VCaP (cell line): ENCODE results near the gene NFKB1.

Experiments
- H3K27ac ChIP-seq: fragments of 450-650 bp; 2 replicates; pipeline ENCODE4 v1.5.1; 2017
- TF ChIP-seq, protein P1 (sequence below): fragments of 450-650 bp; conservative IDR thresholded peaks from 2 replicates; pipeline ENCODE4 v1.5.1; 2017; ENCODE audit warnings: mild to moderate bottlenecking, moderate library complexity

NFKB1 gene

DNA sequence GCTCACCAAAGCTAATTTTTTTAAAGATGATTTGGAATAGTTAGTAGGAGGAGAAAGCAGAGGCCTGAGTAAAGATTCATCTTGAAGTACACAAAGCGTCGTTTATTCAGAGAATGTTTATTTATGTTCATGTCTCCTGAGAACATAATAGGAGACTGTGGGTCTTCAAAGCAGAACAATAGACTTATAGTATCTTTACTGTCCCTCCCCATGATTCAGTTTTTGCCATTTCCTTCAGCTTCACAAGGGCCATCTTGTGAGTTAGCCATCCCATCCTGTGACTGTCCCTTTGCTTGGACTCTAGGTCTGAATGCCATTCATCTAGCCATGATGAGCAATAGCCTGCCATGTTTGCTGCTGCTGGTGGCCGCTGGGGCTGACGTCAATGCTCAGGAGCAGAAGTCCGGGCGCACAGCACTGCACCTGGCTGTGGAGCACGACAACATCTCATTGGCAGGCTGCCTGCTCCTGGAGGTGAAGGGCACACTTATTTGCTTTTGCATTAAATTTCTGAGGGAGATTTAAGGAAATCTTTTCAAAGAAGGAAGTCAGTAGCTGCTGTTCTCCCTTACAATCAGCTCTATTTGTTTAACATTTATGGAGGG is 105.8 kb downstream of the NFKB1 start:
- TF ChIP-seq, protein P1, sequence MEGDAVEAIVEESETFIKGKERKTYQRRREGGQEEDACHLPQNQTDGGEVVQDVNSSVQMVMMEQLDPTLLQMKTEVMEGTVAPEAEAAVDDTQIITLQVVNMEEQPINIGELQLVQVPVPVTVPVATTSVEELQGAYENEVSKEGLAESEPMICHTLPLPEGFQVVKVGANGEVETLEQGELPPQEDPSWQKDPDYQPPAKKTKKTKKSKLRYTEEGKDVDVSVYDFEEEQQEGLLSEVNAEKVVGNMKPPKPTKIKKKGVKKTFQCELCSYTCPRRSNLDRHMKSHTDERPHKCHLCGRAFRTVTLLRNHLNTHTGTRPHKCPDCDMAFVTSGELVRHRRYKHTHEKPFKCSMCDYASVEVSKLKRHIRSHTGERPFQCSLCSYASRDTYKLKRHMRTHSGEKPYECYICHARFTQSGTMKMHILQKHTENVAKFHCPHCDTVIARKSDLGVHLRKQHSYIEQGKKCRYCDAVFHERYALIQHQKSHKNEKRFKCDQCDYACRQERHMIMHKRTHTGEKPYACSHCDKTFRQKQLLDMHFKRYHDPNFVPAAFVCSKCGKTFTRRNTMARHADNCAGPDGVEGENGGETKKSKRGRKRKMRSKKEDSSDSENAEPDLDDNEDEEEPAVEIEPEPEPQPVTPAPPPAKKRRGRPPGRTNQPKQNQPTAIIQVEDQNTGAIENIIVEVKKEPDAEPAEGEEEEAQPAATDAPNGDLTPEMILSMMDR = no peak
- H3K27ac ChIP-seq = no peak overlapping the region

DNA sequence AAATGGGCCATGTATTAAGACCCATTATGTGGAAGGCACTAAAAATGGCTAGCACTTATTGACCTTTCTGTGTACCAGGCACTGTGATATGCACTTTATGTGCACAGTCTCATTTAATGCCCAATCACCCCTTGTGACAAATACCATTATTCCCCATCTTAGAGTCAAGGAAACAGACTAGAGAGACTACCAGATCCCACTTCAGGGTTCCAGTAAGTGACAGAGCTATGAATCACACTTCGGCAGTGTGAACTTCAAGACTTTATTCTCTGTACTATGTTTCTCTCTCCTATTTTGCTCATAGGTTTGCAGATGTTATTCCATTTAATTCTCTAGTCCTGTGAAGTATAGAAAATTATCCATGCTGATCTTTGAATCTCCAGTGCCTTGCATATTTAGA is 107.0 kb downstream of the NFKB1 start:
- TF ChIP-seq, protein P1 = no peak
- H3K27ac ChIP-seq = no peak overlapping the region

DNA sequence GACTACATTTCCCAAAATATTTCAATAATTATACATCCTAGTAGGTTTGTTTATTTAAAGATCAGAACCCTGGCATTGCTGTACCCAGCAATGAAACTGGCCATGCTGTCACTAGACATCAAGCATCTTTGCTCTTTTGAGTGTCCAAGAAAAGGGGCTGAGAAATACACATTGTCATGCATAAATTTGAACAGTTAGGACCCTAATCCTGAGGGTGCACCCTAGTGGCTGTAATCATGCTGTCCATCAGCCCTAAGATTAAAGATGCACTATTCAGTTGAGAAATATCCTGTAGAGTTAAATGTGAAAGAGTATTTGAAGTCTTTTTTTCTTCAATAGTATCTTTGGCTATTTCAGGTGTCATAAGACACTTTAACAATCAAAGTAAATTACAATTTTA is 108.8 kb downstream of the NFKB1 start:
- no peak overlapping the region for H3K27ac ChIP-seq
- TF ChIP-seq, protein P1 = peak; percentile 68

DNA sequence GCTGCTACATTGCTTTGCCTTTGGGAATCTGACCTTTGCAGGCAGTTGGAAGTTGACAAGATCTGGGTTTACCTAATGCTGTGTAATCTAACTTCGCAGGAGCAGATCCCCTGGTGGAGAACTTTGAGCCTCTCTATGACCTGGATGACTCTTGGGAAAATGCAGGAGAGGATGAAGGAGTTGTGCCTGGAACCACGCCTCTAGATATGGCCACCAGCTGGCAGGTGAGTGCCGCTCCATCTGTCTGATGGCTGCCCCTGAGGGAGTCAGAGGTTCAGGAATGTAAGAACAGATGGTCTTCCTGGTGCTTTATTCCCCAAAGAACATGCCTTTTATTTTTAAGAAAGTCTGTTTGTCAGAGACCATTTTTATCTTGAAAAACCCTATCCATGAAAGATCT is 109.3 kb downstream of the NFKB1 start:
- no peak overlapping the region for H3K27ac ChIP-seq
- TF ChIP-seq, protein P1 = no peak

DNA sequence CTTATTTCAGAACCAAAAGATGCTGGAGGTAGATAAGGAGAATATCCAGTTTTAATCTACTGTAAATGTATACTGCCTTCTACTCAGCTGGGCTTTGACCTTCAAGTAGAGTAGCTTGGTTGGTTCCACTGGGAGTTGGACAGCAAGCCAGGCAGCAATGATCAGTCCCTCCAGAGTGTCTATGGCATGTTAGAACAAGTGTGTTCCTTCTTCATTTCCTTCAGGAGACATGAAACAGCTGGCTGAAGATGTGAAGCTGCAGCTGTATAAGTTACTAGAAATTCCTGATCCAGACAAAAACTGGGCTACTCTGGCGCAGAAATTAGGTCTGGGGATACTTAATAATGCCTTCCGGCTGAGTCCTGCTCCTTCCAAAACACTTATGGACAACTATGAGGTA is 111.1 kb downstream of the NFKB1 start:
- H3K27ac ChIP-seq = no peak overlapping the region
- TF ChIP-seq, protein P1 = no peak

DNA sequence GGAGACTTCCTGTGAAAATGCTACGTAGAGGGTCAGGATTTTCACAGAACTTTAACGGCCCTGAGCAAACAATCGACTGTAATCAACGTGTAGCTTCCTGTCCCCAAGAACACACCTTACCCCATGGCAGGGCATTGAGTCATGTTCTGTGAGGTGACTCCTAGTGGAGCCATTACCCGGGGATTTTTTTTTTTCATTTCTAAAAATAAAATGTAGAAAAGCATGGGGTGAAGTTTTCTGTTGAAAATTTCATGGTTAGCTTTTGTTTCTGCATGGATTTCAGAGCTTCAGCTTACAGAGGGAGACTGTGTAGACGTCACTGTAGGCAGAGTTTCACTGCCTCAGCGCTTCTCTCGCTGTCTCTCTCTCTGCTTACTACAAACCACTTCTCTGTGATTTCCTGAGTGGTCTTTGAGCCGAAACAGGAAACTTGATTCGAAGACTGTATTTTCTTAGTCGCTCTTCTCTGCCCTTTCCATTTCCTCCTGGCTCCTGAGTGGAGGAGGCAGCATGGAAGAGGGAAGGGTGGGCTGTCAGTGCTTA is 111.7 kb downstream of the NFKB1 start:
- H3K27ac ChIP-seq = no peak overlapping the region
- TF ChIP-seq, protein P1 = no peak

DNA sequence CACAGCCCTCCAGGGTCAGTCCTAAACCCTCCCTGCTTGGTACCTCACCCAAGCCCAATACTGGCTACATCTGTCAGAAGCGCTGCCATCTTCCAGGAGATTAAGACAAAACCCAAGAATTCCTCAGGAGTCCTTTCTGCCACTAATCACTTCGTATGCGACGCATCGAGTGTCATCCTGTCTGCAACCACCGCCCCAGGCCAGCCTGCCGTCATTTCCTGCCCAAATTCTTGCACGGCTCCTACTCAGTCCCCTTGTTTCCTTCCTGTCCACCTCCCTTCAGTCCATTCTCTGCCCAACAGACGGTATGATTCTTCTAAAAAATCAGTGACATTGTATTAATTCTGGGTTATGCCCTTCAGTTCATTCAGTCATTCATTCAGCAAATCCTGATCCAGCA is 113.6 kb downstream of the NFKB1 start:
- no peak overlapping the region for H3K27ac ChIP-seq
- TF ChIP-seq, protein P1 = no peak
